ENCODE data around the gene DMRT2. TPM values are rescaled to one million over a fixed set of nuclear protein-coding genes. Genes with fewer than 3 reads are reported as not detected.

Gene DMRT2
- total and polyA plus RNA-seq, 11 donors, result 0.11 to 0.72 (median 0.32) TPM; not detected in 5

DNA sequence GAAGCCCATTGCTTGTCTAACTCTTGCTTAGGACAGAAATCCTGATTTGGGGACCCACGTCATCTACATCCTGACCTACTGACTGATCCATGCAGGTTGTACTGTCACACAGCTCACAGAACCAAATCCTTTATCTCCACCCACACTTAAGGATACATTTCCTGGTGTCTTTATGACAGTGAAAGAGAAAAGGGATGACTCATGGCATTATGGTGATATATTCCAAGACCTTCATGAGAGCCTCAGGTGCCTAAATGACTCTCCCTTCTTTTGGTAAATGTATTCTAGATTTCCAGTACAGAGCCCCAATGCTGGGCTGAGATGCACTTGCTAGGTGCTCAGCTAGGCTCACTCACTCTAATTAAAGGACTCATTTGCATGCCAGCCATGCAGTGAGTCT is 26.0 kb upstream of the DMRT2 start:
- intact Hi-C loops (cut with DNase I), result no loop called here
- no peak for TF ChIP-seq POLR2A (IDR thresholded peaks at IDR 0.05)
- TF ChIP-seq, protein P1, sequence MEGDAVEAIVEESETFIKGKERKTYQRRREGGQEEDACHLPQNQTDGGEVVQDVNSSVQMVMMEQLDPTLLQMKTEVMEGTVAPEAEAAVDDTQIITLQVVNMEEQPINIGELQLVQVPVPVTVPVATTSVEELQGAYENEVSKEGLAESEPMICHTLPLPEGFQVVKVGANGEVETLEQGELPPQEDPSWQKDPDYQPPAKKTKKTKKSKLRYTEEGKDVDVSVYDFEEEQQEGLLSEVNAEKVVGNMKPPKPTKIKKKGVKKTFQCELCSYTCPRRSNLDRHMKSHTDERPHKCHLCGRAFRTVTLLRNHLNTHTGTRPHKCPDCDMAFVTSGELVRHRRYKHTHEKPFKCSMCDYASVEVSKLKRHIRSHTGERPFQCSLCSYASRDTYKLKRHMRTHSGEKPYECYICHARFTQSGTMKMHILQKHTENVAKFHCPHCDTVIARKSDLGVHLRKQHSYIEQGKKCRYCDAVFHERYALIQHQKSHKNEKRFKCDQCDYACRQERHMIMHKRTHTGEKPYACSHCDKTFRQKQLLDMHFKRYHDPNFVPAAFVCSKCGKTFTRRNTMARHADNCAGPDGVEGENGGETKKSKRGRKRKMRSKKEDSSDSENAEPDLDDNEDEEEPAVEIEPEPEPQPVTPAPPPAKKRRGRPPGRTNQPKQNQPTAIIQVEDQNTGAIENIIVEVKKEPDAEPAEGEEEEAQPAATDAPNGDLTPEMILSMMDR (IDR thresholded peaks at IDR 0.05), result no peak
- Histone ChIP-seq H3K27ac (no peak overlapping the region), H3K4me3 (no peak overlapping the region), H3K27me3 (peaks cover 0 to 49% (median 6%) of the 10 kb centered on the region in 9 donors), H3K9me3 (peaks cover 0 to 17% (median 9%) of the 10 kb centered on the region in 12 donors), H3K36me3 (no peaks in the 10 kb centered on the region), H3K4me1 (no peaks in the 10 kb centered on the region)
- ATAC-seq (no peak), DNase-seq (no peak)
- 68 to 83% (median 77%) methylated on average over 1 of the region's 1 CpG for WGBS, 4 donors

DNA sequence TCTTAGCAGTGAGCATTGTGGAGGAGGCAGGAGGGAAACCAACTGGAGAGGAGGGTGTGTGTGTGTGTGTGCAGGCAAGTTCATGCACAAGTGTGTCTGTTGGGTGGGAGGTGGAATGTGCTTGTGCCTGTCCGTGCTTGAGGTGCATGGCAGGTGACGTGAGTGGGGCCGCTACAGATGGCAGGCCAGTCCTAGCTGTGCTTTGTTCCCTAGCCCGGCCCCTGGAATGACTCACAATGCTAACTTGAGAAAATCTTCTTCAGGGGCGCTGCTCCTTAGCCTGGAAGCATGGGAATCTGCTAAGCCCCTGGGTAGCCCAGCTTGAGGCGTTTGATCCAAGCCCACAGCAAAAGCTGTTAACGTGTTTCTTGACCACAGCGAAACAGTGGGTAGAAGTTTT is 25.0 kb upstream of the DMRT2 start:
- no peak for DNase-seq
- TF ChIP-seq, protein P1 (IDR thresholded peaks at IDR 0.05), result no peak
- TF ChIP-seq POLR2A (IDR thresholded peaks at IDR 0.05), result no peak
- intact Hi-C loops (cut with DNase I), result no loop called here

DNA sequence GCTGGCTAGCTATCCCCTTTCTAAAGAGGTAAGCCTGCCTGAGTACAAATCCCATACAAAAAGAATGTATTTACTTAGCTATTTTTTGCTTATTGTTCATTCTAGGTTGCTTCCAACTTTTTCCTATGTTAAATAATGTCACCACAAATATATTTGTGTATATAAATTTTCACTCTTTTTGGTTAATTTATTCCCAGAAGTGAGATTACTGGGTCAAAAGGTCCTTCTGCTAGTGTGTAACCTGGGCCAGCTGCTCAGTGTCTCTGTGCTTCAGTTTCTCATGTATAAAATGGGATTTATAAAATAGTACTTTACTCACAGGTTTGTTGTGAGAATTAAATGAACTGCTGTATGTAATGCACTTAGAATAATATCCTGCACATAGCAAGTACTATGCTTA is 23.9 kb upstream of the DMRT2 start:
- DNase-seq (no peak), ATAC-seq (no peak)
- Histone ChIP-seq H3K9me3 (peaks cover 0 to 17% (median 9%) of the 10 kb centered on the region in 12 donors), H3K4me3 (no peak overlapping the region), H3K27ac (no peak overlapping the region), H3K4me1 (no peaks in the 10 kb centered on the region), H3K36me3 (no peaks in the 10 kb centered on the region), H3K27me3 (peaks cover 0 to 51% (median 6%) of the 10 kb centered on the region in 9 donors)
- TF ChIP-seq, protein P1 (IDR thresholded peaks at IDR 0.05), result no peak
- TF ChIP-seq POLR2A (IDR thresholded peaks at IDR 0.05), result no peak
- intact Hi-C loops (cut with DNase I), result no loop called here

More for the DNA sequence above, 25.0 kb upstream of the DMRT2 start:
- no peak for ATAC-seq
- H3K4me3 ChIP-seq, result no peak overlapping the region
- no peak overlapping the region for H3K27ac ChIP-seq
- H3K4me1 ChIP-seq, result no peaks in the 10 kb centered on the region
- H3K9me3 ChIP-seq, result peaks cover 0 to 17% (median 9%) of the 10 kb centered on the region in 12 donors
- peaks cover 0 to 53% (median 6%) of the 10 kb centered on the region in 9 donors for H3K27me3 ChIP-seq
- H3K36me3 ChIP-seq, result no peaks in the 10 kb centered on the region
- WGBS, 4 donors, result 44 to 66% (median 55%) methylated on average over 8 of the region's 8 CpGs

DNA sequence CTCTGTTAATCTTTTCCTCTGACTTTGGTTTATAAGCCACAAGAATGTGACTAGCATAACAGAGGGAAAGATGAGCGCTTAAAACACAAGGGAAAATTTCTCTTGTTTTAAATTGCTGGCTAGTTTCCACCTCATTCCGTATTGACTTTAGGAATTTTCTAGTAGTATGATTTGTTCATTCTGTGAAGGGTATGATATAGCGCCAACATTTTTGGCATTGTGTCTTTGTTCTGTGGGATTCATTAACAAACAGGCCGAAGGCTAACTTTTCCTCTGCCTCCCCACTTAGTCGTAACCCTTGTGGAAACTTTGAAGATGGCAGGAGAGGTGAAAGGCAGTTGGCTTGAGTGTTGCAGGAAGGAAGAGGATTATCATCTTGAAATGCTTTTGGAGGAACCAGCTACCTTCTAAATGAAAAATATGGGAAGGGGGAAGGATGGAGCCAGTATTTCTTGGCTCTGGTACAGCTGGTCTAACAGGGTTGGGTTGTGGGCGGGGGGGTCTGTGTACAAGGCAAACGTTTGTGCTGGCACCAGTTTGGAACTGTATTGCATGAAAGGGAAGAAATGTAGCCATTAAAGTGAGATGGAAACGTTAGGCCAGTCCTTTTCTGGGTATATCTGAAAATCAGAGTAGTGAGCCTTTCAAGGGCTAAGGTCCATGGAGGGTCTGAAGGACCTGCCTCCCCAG is 21.5 kb upstream of the DMRT2 start:
- Histone ChIP-seq H3K27me3 (peaks cover 0 to 52% (median 6%) of the 10 kb centered on the region in 9 donors), H3K36me3 (no peaks in the 10 kb centered on the region), H3K4me3 (no peak overlapping the region), H3K9me3 (no peaks in the 10 kb centered on the region), H3K4me1 (no peaks in the 10 kb centered on the region), H3K27ac (no peak overlapping the region)
- ATAC-seq (no peak), DNase-seq (no peak)
- no peak for TF ChIP-seq POLR2A (IDR thresholded peaks at IDR 0.05)
- TF ChIP-seq, protein P1 (IDR thresholded peaks at IDR 0.05), result no peak
- intact Hi-C loops (cut with DNase I), result no loop called here
- 59 to 69% (median 64%) methylated on average over 8 of the region's 8 CpGs for WGBS, 4 donors

Measured in heart left ventricle (tissue), 16 donors.